GM21360 (cell line): ENCODE results near the gene C1orf52.

ENCODE experiments used
- ATAC-seq: cut with Tn5 transposase; IDR thresholded peaks from one replicate; pipeline ENCODE4 v1.9.1; 2021; ENCODE audit warnings: mild to moderate bottlenecking, moderate library complexity; ENCODE audit not compliant: unreplicated experiment

C1orf52 gene

GRCh38 chr1:85259118-85259911 lies at the start of gene C1orf52:
Gene C1orf52 (minus strand): TSS chr1:85259662. CDS start chr1:85259633, 29 bp downstream.
- ATAC-seq = peak; percentile 97

GRCh38 chr1:85308833-85309350 lies 49.4 kb upstream of the C1orf52 start:
- ATAC-seq = no peak

GRCh38 chr1:85307987-85308832 lies 48.7 kb upstream of the C1orf52 start:
- peak; percentile 90 for ATAC-seq

GRCh38 chr1:85306236-85306635 lies 46.8 kb upstream of the C1orf52 start:
- no peak for ATAC-seq

DNA sequence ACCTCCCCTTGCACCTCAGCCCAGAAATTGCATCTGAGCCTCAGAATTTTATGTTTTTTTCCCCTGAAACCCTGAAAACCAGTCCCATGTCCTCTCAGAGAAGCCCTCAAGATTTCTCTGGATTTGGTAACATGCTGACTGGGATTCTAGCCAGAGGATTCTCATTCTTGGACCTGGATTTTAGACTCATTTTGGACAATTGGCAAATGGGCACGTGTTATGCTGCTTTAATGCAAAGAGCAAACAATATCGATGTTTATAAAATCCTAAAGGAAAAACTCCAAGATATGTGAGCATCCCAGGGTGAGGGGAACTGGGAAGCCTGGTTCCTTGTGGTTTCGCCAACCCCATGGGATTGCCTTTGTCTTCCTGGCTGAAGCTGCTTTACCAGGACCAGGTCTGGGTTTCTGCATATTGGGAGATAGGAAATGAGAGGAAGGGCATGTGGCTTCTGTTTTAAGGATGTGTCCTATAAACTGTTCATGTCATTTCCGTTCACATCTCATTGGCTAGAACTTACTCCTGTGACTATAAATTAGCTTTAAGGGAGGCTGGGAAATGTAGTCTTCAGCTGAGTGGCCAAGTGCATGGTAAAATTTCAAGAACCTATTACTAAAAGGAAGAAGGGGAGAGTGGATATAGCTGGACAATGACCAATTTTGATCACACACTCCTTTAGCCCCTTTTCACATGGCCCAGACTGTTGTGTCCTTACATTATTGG lies 44.1 kb upstream of the C1orf52 start:
- no peak for ATAC-seq

GRCh38 chr1:85300140-85300539 lies 40.7 kb upstream of the C1orf52 start:
- ATAC-seq = no peak

DNA sequence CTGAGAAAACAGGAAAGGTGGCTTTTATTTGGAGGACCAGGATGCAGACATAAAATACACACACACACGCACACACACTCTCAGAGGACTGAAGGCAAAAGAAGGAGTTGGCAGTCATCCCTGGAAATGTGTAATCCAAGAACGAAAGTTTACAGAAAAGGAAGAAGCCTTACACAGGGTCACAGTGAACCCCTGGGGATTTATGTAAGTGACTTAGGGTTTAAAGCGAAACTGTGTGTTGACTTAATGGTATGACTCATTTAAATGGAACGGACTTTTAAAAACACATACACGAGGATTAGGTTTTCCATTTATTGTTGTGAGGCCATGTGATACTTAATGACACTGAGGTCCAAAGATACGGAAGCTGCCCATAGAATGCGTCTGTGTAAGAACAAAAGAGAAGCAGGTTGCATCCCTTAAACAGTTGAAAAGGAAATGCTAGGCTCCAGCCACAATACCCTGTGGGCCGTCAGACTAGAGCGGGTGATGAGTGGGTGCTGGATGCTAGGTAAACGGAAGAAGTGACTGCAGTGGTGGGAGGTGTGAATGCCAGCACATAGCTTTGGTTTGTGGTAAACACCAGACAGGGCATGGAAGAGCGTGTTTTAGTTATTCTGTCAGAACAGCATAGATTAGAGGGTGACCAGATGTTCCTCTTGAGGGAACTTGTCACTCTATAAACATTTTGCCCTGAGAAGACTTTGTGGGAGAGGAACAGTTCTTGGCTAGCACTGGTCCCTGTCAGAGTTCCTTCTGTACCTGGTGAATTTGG lies 38.6 kb upstream of the C1orf52 start:
- peak; percentile 89 for ATAC-seq

DNA sequence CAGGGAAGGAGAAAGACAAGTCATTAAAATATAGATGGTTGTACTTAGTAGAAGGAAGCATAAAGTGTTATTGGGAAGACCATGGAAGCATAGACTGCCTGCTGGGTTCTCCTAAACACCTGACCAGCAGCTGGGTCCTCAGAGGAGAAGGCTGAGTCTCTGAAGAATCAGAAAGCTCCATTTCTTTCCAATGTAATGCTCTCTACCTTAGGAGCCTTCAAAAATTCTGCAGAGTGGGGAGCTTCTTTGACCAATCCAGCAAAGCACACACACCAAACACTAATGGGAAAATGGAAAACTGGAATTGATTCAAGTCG lies 38.0 kb upstream of the C1orf52 start:
- ATAC-seq = no peak

DNA sequence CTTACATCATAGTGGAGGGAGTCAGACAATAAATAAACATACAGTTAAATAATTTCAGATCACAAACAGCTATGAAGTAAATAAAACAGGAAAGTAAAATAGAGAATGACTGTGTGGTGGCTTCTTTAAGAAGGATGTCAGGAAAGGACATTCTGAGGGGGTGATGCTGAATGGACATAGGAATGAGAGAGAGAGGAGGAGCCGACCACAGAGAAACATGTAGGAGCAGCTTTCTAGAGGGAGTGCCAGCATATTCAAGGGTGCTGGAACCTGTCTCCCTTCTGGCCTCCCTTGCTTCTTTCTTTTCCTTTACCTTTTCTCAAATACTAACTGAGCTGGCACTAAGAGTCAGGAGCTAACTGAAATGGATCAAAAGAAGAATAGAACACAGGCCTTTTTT lies 37.5 kb upstream of the C1orf52 start:
- ATAC-seq = no peak

- ATAC-seq = no peak
Observed at GRCh38 chr1:85295654-85296053, 36.2 kb upstream of the C1orf52 start.

- ATAC-seq = no peak
Observed at GRCh38 chr1:85295006-85295431, 35.6 kb upstream of the C1orf52 start.

GRCh38 chr1:85290826-85291225 lies 31.4 kb upstream of the C1orf52 start:
- ATAC-seq = no peak

DNA sequence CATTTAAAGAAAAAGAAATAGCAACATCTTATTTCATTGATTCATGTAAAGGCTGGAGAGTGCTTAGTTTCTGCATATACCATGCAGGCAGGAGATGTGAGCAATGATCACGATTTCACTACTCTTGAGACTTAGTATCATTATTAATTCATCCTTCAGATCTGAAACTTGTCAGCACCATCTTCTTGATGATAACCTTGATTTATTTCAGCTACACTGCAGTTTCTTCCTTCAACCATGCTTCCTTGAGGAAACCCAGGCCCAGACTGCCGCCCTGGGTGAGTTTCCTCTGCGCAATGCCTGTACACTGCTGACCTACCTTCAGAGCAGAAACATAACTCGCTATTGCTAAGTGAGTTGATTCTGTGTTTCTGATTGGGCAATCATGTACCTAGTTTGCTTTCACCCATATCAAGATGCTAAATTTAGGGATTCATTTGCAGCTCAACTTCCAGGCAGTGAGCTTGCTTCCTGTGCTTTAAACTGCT lies 30.4 kb upstream of the C1orf52 start:
- ATAC-seq = peak; percentile 63

DNA sequence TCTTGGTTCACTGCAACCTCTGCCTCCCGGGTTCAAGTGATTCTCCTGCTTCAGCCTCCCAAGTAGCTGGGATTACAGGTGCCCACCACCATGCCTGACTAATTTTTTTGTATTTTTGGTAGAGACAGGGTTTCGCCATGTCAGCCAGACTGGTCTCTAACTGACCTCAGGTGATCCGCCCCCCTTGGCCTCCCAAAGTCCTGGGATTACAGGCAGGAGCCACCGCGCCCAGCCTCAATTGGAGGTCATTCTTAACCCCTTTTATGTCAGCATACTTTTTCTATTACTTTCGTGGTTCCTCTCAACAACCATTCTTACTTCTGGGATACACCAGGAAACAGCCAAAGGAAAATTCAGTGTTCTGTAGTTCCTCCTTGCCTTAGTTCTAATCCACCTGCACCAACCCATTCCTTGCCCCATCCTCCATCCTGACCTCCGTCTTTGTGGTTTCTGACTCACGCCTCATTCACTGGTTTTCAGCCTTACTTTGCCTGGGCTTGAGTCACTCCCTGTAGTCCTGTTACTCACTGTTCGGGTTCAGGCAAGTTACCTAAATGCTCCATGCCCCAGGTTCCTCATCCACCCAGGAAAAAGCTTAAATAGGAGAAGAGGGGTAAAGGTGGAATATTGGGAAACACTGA lies 29.9 kb upstream of the C1orf52 start:
- peak; percentile 33 for ATAC-seq

DNA sequence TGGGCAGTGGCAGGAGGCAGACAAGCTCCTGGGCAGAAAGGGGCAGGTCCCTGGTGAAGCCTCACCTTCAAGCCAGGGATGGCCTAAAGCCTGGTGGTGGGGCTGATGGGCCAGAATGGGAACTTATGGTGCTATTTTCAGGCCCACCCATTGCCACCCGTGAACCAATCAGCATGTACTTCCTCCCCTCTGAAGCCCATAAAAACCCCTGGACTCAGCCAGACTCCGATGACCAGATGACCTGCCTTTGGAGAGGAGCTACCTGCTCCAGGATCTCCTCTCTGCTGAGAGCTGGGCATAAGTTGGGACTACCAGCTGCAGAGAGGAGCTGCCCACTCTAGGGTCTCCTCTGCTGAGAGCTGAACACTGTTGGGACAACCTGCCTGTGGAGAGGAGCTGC lies 24.7 kb upstream of the C1orf52 start:
- no peak for ATAC-seq

DNA sequence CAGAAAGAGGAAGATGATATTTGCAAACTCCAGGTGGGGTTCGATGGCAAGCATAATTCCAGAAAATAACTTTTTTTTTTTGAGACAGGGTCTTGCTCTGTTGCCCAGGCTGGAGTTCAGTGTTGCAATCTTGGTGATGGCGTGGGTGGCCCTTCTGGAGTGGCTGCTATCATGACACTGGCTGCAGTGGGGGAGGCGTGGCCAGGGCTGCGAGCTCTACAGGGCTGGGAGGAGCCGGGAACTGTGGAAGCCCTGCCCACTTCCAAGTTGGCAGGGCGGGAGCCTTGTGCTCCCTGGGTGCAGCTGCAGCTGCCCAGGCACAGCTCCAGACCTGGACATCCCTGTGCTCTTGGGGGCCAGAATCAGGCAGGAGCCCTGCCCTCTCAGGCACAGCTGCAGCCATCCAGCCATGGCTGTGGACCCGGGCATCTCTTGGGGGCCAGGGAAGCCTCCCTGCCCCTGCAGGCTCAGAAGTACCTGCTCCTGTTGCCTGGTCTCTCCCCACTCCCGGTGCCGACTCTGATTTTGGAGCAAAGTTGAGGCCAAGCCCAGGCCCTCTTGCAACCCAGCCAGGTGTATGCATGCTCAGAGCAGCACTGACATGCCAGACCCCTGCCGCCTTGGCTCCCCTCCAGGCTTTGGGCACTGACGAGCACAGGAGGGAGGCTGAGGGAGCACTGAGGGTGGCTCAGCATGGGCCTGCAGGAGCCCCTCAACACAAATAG lies 24.2 kb upstream of the C1orf52 start:
- no peak for ATAC-seq

- ATAC-seq = no peak
Observed at GRCh38 chr1:85282424-85282823, 23.0 kb upstream of the C1orf52 start.

DNA sequence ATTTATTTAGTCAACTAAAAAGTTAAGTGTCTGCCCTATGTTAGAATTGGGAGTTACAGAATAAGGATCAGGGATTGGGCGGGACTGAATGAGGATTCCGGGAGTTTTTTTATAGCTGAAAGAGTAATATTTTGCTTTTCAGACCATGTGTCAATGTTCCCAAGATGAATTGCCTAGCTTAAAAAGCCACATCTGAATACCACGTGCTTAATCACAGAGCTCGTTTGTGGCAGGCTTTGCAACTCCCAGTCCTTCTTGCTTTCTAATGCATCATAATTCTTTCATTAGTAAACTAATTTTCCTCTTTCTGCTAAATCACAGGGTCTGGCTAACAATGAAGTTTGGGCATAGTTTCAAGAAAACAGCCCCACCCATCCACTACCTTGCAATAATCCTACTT lies 21.2 kb upstream of the C1orf52 start:
- ATAC-seq = no peak

DNA sequence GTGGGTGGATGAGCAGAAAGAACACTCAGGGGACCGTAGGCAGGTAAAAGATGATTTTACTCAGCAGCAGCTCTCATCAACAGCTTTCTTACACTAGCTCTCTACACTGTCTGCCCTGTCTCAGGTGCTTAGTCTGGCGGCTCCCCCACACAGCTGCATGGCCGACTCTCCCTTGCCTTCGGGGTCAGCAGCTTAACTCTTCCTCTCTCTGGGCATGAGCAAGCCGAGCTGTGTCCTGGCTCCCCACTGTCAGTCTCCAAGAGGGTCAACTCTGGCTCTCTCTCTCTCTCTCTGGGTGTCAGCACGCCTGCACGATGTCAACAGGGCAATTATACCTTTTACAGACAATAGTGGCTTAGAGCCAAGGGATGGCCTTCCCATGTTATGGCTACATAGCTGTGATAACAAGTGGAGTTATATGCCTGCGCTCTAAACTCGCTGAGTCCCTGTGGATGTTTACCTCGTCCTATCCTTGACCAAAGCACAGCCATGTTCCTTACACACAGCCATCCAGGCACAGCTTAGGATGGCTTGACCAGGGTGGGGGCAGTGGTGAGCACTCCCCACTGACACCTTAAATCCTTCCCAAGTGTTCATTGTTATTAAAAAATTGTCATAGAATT lies 20.1 kb upstream of the C1orf52 start:
- ATAC-seq = no peak
